HepG2 (cell line): ENCODE results near the gene MTF1. TPM values are rescaled to one million over a fixed set of nuclear protein-coding genes. Genes with fewer than 3 reads are reported as not detected.

ENCODE experiments used
- ATAC-seq: fragments of 200-7000 bp; cut with Tn5 transposase; 3 replicates; pipeline ENCODE4 v1.9.1; 2020; ENCODE audit warnings: mild to moderate bottlenecking, moderate library complexity
- BruUV-seq: library from RNA; stranded (reverse); fragments of 400-500 nt; replicated peaks from 2 replicates; lab custom pipeline; 2021; lab: Mats Ljungman, UMichigan
- CTCF ChIA-PET: fragments of 300-600 bp; formaldehyde crosslinking; extraction: SDS; loops from one replicate; lab custom pipeline; 2021; ENCODE audit warnings: low total read pairs, inconsistent platforms, low intra/inter-chr PET ratio; lab: Yijun Ruan, JAX
- POLR2A ChIA-PET: fragments of 350-600 bp; sonication (Branson Sonifier 250); formaldehyde crosslinking; loops from one replicate; lab custom pipeline; 2020; ENCODE audit warnings: antibody characterized with exemption, inconsistent platforms; lab: Yijun Ruan, JAX
- DNase-seq: peaks from one replicate; pipeline ENCODE4 v3.0.0-alpha.2; 2015; ENCODE audit warnings: low spot score
- FAIRE-seq: peaks from 3 replicates; lab custom pipeline; 2011; peaks lifted over from hg19 to GRCh38; lab: Jason Lieb, UNC
- H2AFZ ChIP-seq: one replicate; pipeline ENCODE4 v1.6.1; 2011; ENCODE audit warnings: low read length, inconsistent platforms
- H3K27ac ChIP-seq: fragments of 300-600 bp; 3 replicates; pipeline ENCODE4 v1.8.0; 2011; ENCODE audit warnings: mixed run types, mild to moderate bottlenecking, mixed read lengths, low read length, inconsistent platforms; ENCODE audit not compliant: insufficient read depth; ENCODE audit errors: extremely low read length
- H3K27me3 ChIP-seq, 2 experiments: fragments of 200-600 bp in 1 of 2; 2 replicates in 1 of 2; 3 replicates in 1 of 2; pipeline versions ENCODE4 v1.6.0 to v1.8.0; 2011; ENCODE audit warnings: low read length in 2 of 2, mild to moderate bottlenecking in 2 of 2, moderate library complexity in 2 of 2, inconsistent platforms in 1 of 2; ENCODE audit not compliant: insufficient read depth in 2 of 2, control insufficient read depth in 1 of 2
- H3K36me3 ChIP-seq, 2 experiments: fragments of 200-600 bp in 1 of 2; replicated peaks in 1 of 2; 2 replicates in 1 of 2; 3 replicates in 1 of 2; pipeline versions ENCODE4 v1.5.1 to v1.8.0; 2011; ENCODE audit warnings: low read length in 2 of 2, inconsistent platforms in 1 of 2; ENCODE audit not compliant: insufficient read depth in 2 of 2, control insufficient read depth in 1 of 2
- H3K4me1 ChIP-seq: 2 replicates; pipeline ENCODE4 v1.5.1; 2012; ENCODE audit warnings: low read length, inconsistent platforms; ENCODE audit not compliant: insufficient read depth
- H3K4me2 ChIP-seq: 2 replicates; pipeline ENCODE4 v1.6.0; 2011; ENCODE audit warnings: low read depth, low read length, inconsistent platforms
- H3K4me3 ChIP-seq, 3 experiments: fragments of 200-600 bp in 1 of 3; sonication (generic), shearing (Covaris generic) in 1 of 3; replicated peaks in 1 of 3; 2 replicates each; pipeline ENCODE4 v1.5.1; 2011 to 2016; ENCODE audit warnings: low read length in 3 of 3, inconsistent platforms in 2 of 3, low read depth in 2 of 3, mild to moderate bottlenecking in 2 of 3, control low read depth in 1 of 3, mixed read lengths in 1 of 3; ENCODE audit not compliant: insufficient read depth in 1 of 3
- H3K79me2 ChIP-seq: one replicate; pipeline ENCODE4 v1.6.1; 2011; ENCODE audit warnings: low read length, inconsistent platforms; ENCODE audit not compliant: insufficient read depth
- H3K9ac ChIP-seq: 2 replicates; pipeline ENCODE4 v1.6.0; 2011; ENCODE audit warnings: mild to moderate bottlenecking, low read depth, low read length, inconsistent platforms; ENCODE audit not compliant: insufficient read depth
- H3K9me3 ChIP-seq: 2 replicates; pipeline ENCODE4 v1.5.1; 2012; ENCODE audit warnings: mild to moderate bottlenecking, low read length
- H4K20me1 ChIP-seq: 2 replicates; pipeline ENCODE4 v1.6.0; 2011; ENCODE audit warnings: inconsistent platforms, mild to moderate bottlenecking, low read length, moderate library complexity; ENCODE audit not compliant: insufficient read depth
- ARID2 ChIP-seq: sonication (generic); formaldehyde crosslinking; IDR thresholded peaks from 2 replicates; pipeline ENCODE4 v1.8.1; 2022; ENCODE audit warnings: mild to moderate bottlenecking, missing genetic modification reagents, borderline replicate concordance
- HMG20A ChIP-seq: IDR thresholded peaks from 2 replicates; pipeline ENCODE4 v1.6.1; 2016; ENCODE audit warnings: borderline replicate concordance
- POGZ ChIP-seq: sonication (generic); formaldehyde crosslinking; IDR thresholded peaks from 2 replicates; pipeline ENCODE4 v1.4.0; 2020; ENCODE audit warnings: mild to moderate bottlenecking, missing genetic modification reagents
- SMC3 ChIP-seq: IDR thresholded peaks from 2 replicates; pipeline ENCODE4 v1.6.1; 2011; ENCODE audit warnings: low read length, improper control_type of control experiment
- SRSF4 ChIP-seq: fragments of 200-400 bp; formaldehyde crosslinking; IDR thresholded peaks from one replicate; pipeline ENCODE4 v1.6.1; 2018; ENCODE audit warnings: mild to moderate bottlenecking, low read depth, low read length, moderate library complexity; ENCODE audit not compliant: poor library complexity, severe bottlenecking
- TEF ChIP-seq: sonication (generic); formaldehyde crosslinking; IDR thresholded peaks from 2 replicates; pipeline ENCODE4 v1.5.0; 2020; ENCODE audit warnings: missing genetic modification reagents
- TOE1 ChIP-seq: sonication (generic); formaldehyde crosslinking; IDR thresholded peaks from 2 replicates; pipeline ENCODE4 v1.4.0; 2020; ENCODE audit warnings: mild to moderate bottlenecking, missing genetic modification reagents
- ZNF264 ChIP-seq: sonication (generic); formaldehyde crosslinking; IDR thresholded peaks from 2 replicates; pipeline ENCODE4 v1.4.0; 2020; ENCODE audit warnings: missing genetic modification reagents
- ZNF674 ChIP-seq: sonication (generic); formaldehyde crosslinking; IDR thresholded peaks from 2 replicates; pipeline ENCODE4 v1.5.0; 2020; ENCODE audit warnings: low read depth, mild to moderate bottlenecking, missing genetic modification reagents
- WGBS: methylation state at CpG from one replicate; pipeline ENCODE4 v1.1.6; 2017; ENCODE audit warnings: low lambda C conversion rate; 5-methylcytosine and 5-hydroxymethylcytosine counted together
- in situ Hi-C: cut with HindIII; loops from 2 replicates; pipeline ENCODE4 v1.10.0; 2017; ENCODE audit warnings: low pct_unique_long_range_greater_than_20kb; ENCODE audit not compliant: extremely low pct_ligation_motif_present
- intact Hi-C: fragments of 100-400 bp; cut with micrococcal nuclease; formaldehyde crosslinking; loops from one replicate; pipeline ENCODE4 v1.10.0; 2022; ENCODE audit not compliant: unreplicated experiment
- polyA plus RNA-seq, 8 experiments: library from polyadenylated mRNA; depleted of rRNA in 3 of 8; stranded (reverse) in 7 of 8; unstranded in 1 of 8; fragments of >200 nt; fragmentation: Illumina TruSeq in 4 of 8; extraction: Trizol in 4 of 8; gene quantifications; 2 replicates each; pipeline versions ENCODE4 v1.2.1 to v1.2.3, GENCODE V29; 2011 to 2016; ENCODE audit warnings: low read depth in 4 of 8, missing spikeins in 1 of 8, mixed read lengths in 1 of 8; ENCODE audit not compliant: insufficient read depth in 1 of 8
- total RNA-seq, 5 experiments: library from RNA; depleted of rRNA; stranded (reverse); fragments of >200 nt; fragmentation: Illumina TruSeq; extraction: Trizol; gene quantifications; 2 replicates each; pipeline ENCODE4 v1.2.3, GENCODE V29; 2016; ENCODE audit warnings: low read depth in 1 of 5

Gene MTF1
- total and polyA plus RNA-seq, 2 of the 13 experiments (the other 11 are each of a cell fraction or from before 2014, with no cell fraction given) = 2.4 to 3.3 TPM

- BruUV-seq = no TSS peak
- CTCF ChIA-PET = no interaction called here
- FAIRE-seq (no peak), ATAC-seq (no peak), DNase-seq (no peak)
- POLR2A ChIA-PET = interaction anchor here (0.7 to 1.0 kb wide), 2 partner anchors 30 to 1296 kb away, joined by 3 to 4 read pairs; no protein-coding TSS in a partner anchor
- no peaks in the 10 kb centered on the region; the same call in 1 of the 2 replicates for H4K20me1 ChIP-seq
- H3K27me3 ChIP-seq = no peaks in the 10 kb centered on the region
- WGBS = 89% methylated on average over 5 of the region's 5 CpGs
- in situ Hi-C loops (loop anchor here (5.0 kb wide), 1 partner anchor 85 kb away; no protein-coding TSS in a partner anchor), intact Hi-C loops (no loop called here)
- no peaks in the 10 kb centered on the region for H3K9me3 ChIP-seq
- H3K4me1 ChIP-seq = peaks cover 6% of the 10 kb centered on the region; the same call in 1 of the 2 replicates
- no peak overlapping the region for H3K9ac ChIP-seq
- H3K4me3 ChIP-seq = no peak overlapping the region
- H3K36me3 ChIP-seq = peaks cover 4 to 23% of the 10 kb centered on the region in 2 experiments
- no peak overlapping the region for H2AFZ ChIP-seq
- H3K4me2 ChIP-seq = no peak overlapping the region
- TF ChIP-seq ARID2 (CRISPR knock-in tag) = no peak
- no peak for TF ChIP-seq POGZ (CRISPR knock-in tag)
- peak; percentile 96 for TF ChIP-seq ZNF264 (CRISPR knock-in tag)
- no peaks in the 10 kb centered on the region for H3K79me2 ChIP-seq
- H3K27ac ChIP-seq = no peak overlapping the region
Measured at GRCh38 chr1:37892151-37893047, 33.0 kb upstream of the MTF1 start.

DNA sequence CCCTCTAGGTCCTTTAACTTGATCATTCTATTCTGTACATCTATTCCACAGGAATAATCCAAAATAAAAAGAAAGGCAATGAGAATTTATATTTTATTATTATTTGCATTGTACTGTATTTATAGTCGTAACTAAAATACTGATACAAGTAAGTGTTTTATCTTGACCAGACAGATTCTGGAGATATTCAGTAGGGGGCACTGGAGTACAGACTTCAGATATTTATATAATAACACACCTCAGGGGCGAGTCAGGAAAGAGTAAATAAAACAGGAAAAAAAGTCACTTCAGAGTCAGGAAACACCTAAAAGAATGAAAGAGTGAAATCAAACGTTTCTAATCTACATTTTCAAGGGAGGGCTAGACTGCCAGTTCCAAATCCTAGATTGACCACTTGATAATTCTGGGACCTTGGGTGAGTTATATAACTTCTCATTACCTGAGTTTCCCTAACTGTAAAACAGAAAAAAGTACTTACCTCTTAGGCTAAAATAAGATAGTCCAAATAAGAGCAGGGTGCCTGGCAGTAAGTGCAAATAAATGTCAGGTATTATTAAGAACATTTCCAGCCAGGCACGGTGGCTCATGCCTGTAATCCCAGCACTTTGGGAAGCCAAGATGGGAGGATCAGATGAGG, 31.1 kb upstream of the MTF1 start:
- peak; percentile 55; the same call in 2 of the 3 replicates for ATAC-seq
- ChIA-PET POLR2A (interaction anchor here (0.6 kb wide), 1 partner anchor 59 kb away, joined by 3 read pairs; no protein-coding TSS in a partner anchor), CTCF (interaction anchor here (0.6 to 1.7 kb wide), 4 partner anchors 85 to 129 kb away, joined by 3 to 23 read pairs (median 5); partner anchors contain the start of gene SF3A3)
- in situ Hi-C loops = loop anchor here (5.0 kb wide), 1 partner anchor 87 kb away; no protein-coding TSS in a partner anchor
- Histone ChIP-seq H3K27ac (no peak overlapping the region), H3K79me2 (no peaks in the 10 kb centered on the region), H3K4me3 (no peak overlapping the region), H3K9me3 (no peaks in the 10 kb centered on the region), H3K36me3 (peaks cover 13 to 37% of the 10 kb centered on the region in 2 experiments), H2AFZ (no peak overlapping the region), H3K27me3 (no peaks in the 10 kb centered on the region), H4K20me1 (no peaks in the 10 kb centered on the region; the same call in 1 of the 2 replicates), H3K4me2 (no peak overlapping the region), H3K4me1 (peaks cover 6% of the 10 kb centered on the region; the same call in 1 of the 2 replicates), H3K9ac (no peak overlapping the region)
- FAIRE-seq = no peak
- peak; percentile 75 for DNase-seq
- 49% methylated on average over 4 of the region's 4 CpGs for WGBS
- intact Hi-C loops = loop anchor here (1.0 kb wide), 1 partner anchor 85 kb away; no protein-coding TSS in a partner anchor
- BruUV-seq = no TSS peak
- no peak for TF ChIP-seq TOE1 (CRISPR knock-in tag)
- TF ChIP-seq SRSF4 = no peak
- no peak for TF ChIP-seq HMG20A (CRISPR knock-in tag)
- TF ChIP-seq SMC3 = peak; percentile 57
- TF ChIP-seq ZNF674 (CRISPR knock-in tag) = no peak
- TF ChIP-seq TEF (CRISPR knock-in tag) = peak; percentile 90
